Gastroesophageal sphincter (tissue), 4 donors: ENCODE data around the gene ZNF853. TPM values are rescaled to one million over a fixed set of nuclear protein-coding genes. Genes with fewer than 3 reads are reported as not detected.
"Not testable (repeated sequence)": the region's sequence is repeated elsewhere in the genome, so short reads cannot be mapped to it uniquely, and the experiment has no call there.

ENCODE experiments used
- ATAC-seq: fragments of 150-250 bp; one replicate; pipeline ENCODE4 v1.9.1; 2016; ENCODE audit warnings: mild to moderate bottlenecking, moderate library complexity
- H3K27ac ChIP-seq, 4 donors: fragments of 200-600 bp; sonication (generic) in 3 of 4; 1 replicate in 3 of 4; 2 replicates in 1 of 4; pipeline ENCODE4 v1.5.1; 2016 to 2019
- H3K27me3 ChIP-seq: fragments of 200-600 bp; sonication (generic); one replicate; pipeline ENCODE4 v1.5.1; 2019
- H3K36me3 ChIP-seq, 2 donors: fragments of 200-600 bp; sonication (generic); one replicate each; pipeline ENCODE4 v1.5.1; 2019; ENCODE audit warnings: control low read depth in 1 of 2
- H3K4me1 ChIP-seq, 3 donors: fragments of 200-600 bp; sonication (generic); 1 replicate in 2 of 3; 2 replicates in 1 of 3; pipeline ENCODE4 v1.5.1; 2016 to 2019; ENCODE audit warnings: control low read depth in 2 of 3
- H3K4me3 ChIP-seq, 2 donors: fragments of 200-600 bp; sonication (generic); one replicate each; pipeline ENCODE4 v1.5.1; 2019; ENCODE audit warnings: mild to moderate bottlenecking in 1 of 2, moderate library complexity in 1 of 2
- H3K9me3 ChIP-seq, 3 donors: fragments of 200-600 bp; sonication (generic); one replicate each; pipeline ENCODE4 v1.5.1; 2017 to 2019; ENCODE audit warnings: control low read depth in 2 of 3
- EP300 ChIP-seq: sonication (generic); formaldehyde crosslinking; IDR thresholded peaks from one replicate; pipeline ENCODE4 v1.6.1; 2017; ENCODE audit warnings: antibody characterized with exemption, mild to moderate bottlenecking
- POLR2A ChIP-seq, 2 donors: fragments of 450-650 bp; IDR thresholded peaks; one replicate each; pipeline ENCODE4 v1.6.1; 2017; ENCODE audit warnings: antibody characterized with exemption in 2 of 2, mild to moderate bottlenecking in 2 of 2, moderate library complexity in 1 of 2
- POLR2AphosphoS5 ChIP-seq: sonication (generic); formaldehyde crosslinking; IDR thresholded peaks from one replicate; pipeline ENCODE4 v1.6.1; 2017; ENCODE audit warnings: antibody characterized with exemption
- WGBS, 2 donors: methylation state at CpG; one replicate each; pipeline ENCODE4 v1.1.5; 2018; ENCODE audit warnings: low coverage in 1 of 2; 5-methylcytosine and 5-hydroxymethylcytosine counted together
- total RNA-seq, 4 donors: library from RNA; depleted of rRNA; stranded (reverse); fragments of >200 nt; gene quantifications; one replicate each; pipeline ENCODE4 v1.1.0, GENCODE V29; 2016
- TF ChIP-seq, protein P1 (sequence below), 4 experiments: fragments of 200-600 bp in 2 of 4; fragments of 450-650 bp in 2 of 4; sonication (generic) in 1 of 4; IDR thresholded peaks; one replicate each; pipeline ENCODE4 v1.5.1; 2017 to 2019; ENCODE audit warnings: antibody characterized with exemption in 4 of 4, mild to moderate bottlenecking in 2 of 4, moderate library complexity in 2 of 4

Gene ZNF853
- total RNA-seq, 4 donors from 2014 or later: 12.9 to 32.3 (median 19.4) TPM

DNA sequence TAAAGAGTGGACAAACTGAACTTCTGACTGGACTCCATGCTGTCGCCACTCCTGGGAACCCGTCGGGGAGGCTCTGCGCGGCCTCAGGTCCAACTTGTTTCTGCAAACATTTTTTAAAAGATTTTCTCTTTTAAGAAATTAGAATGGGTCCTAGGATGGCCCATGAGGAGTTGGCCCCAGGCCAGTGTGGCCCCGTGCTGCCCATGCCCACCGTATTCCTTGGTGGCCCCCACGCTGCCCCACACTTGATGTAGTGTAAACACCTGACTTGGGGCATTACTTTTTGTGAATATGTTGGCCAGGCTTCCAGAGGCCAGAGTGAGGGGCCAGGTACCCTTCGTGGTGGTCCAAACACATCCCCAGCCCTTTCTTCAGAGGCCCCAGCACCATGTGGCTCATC lies 41.0 kb downstream of the ZNF853 start:
- 83 to 90% methylated on average over 1 to 6 of the region's 9 CpGs for WGBS, 2 donors
- peaks cover 0 to 9% (median 0%) of the 10 kb centered on the region in 3 donors for H3K9me3 ChIP-seq
- TF ChIP-seq, protein P1, sequence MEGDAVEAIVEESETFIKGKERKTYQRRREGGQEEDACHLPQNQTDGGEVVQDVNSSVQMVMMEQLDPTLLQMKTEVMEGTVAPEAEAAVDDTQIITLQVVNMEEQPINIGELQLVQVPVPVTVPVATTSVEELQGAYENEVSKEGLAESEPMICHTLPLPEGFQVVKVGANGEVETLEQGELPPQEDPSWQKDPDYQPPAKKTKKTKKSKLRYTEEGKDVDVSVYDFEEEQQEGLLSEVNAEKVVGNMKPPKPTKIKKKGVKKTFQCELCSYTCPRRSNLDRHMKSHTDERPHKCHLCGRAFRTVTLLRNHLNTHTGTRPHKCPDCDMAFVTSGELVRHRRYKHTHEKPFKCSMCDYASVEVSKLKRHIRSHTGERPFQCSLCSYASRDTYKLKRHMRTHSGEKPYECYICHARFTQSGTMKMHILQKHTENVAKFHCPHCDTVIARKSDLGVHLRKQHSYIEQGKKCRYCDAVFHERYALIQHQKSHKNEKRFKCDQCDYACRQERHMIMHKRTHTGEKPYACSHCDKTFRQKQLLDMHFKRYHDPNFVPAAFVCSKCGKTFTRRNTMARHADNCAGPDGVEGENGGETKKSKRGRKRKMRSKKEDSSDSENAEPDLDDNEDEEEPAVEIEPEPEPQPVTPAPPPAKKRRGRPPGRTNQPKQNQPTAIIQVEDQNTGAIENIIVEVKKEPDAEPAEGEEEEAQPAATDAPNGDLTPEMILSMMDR (IDR thresholded peaks at IDR 0.05): no peak
- TF ChIP-seq POLR2AphosphoS5 (no peak), POLR2A (IDR thresholded peaks at IDR 0.05) (no peak), EP300 (no peak)
- H3K4me3 ChIP-seq: no peak overlapping the region
- H3K27ac ChIP-seq: no peak overlapping the region
- peaks cover 0 to 50% of the 10 kb centered on the region in 2 donors for H3K36me3 ChIP-seq
- peaks cover 4% of the 10 kb centered on the region for H3K27me3 ChIP-seq
- ATAC-seq: no peak
- no peaks in the 10 kb centered on the region for H3K4me1 ChIP-seq

DNA sequence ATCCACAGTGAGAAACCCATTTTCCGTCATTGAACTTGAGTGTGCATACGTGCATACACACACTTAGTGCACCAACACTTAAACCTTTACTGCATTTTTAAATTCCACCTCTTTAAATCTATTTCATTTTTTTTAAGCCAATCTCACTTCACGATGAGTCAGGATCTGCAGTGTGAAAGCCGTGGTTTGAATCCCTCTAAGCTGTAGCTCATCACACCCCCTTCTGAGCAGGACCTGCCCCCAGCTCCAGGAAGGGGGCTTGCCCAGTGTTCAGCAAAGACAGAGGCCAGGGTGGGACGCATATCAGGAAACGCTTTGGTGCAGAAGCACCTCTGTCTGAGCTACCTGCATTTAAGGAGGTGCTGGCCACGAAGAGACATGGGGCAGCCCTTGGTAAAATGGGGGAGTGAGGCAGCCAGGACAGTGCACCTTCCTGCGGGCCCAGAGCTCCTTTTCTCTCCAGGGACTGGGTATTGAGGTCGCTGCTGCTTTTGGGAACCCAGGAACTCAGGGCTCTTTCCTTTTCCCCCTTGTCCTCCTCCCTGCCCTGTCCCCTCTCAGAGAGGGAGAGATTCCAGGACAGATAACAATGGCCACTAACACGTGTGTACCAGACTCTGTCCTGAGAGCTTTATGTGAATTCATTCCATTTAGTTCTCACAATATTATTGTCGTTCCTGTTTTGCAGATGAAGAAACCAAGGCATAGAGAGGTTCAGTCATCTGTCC lies 43.4 kb downstream of the ZNF853 start:
- TF ChIP-seq POLR2A (IDR thresholded peaks at IDR 0.05) (no peak), POLR2AphosphoS5 (no peak), EP300 (no peak)
- TF ChIP-seq, protein P1 (IDR thresholded peaks at IDR 0.05): no peak
- Histone ChIP-seq H3K36me3 (peaks cover 0 to 27% of the 10 kb centered on the region in 2 donors), H3K4me1 (peaks cover 0 to 2% (median 0%) of the 10 kb centered on the region in 3 donors), H3K27me3 (peaks cover 4% of the 10 kb centered on the region), H3K9me3 (no peaks in the 10 kb centered on the region), H3K27ac (no peak overlapping the region), H3K4me3 (no peak overlapping the region)
- ATAC-seq: no peak
- 17 to 26% methylated on average over 6 to 10 of the region's 11 CpGs for WGBS, 2 donors

DNA sequence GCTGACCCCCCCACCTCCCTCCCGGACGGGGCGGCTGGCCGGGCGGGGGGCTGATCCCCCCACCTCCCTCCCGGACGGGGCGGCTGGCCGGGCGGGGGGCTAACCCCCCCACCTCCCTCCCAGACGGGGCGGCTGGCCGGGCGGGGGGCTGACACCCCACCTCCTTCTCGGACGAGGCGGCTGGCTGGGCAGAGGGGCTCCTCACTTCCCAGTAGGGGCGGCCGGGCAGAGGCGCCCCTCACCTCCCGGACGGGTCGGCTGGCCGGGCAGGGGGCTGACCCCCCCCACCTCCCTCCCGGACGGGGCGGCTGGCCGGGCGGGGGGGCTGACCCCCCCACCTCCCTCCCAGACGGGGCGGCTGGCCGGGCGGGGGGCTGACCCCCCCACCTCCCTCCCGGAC lies 55.4 kb downstream of the ZNF853 start:
- not testable (repeated sequence) for H3K27ac ChIP-seq, H3K4me1 ChIP-seq, H3K4me3 ChIP-seq, H3K27me3 ChIP-seq, ATAC-seq
- no CpG with 5 or more reads among the region's 34 CpGs for WGBS, 2 donors
- H3K36me3 ChIP-seq: peaks cover 0 to 44% of the 10 kb centered on the region in 2 donors
- H3K9me3 ChIP-seq: peaks cover 3 to 91% (median 7%) of the 10 kb centered on the region in 3 donors

Other genes starting within 250 kb of the ZNF853 start
- gene RAC1, start 241.1 kb upstream of the ZNF853 start, total RNA-seq: 100 to 1,000 TPM; 102 to 170 (median 123) TPM
- gene DAGLB, start 167.7 kb upstream of the ZNF853 start, total RNA-seq: 10 to 100 TPM in 1 of 4 donors, 1 to 10 TPM in 3; 6.7 to 10.8 (median 8.6) TPM
- gene KDELR2, start 131.5 kb upstream of the ZNF853 start, total RNA-seq: 10 to 100 TPM; 54.0 to 80.9 (median 64.2) TPM
- under 1 TPM in 1 of 4 donors, not detected in 3; 0.27 TPM for gene GRID2IP, start 64.1 kb upstream of the ZNF853 start, total RNA-seq
- gene ZDHHC4, start 38.2 kb upstream of the ZNF853 start, total RNA-seq: 10 to 100 TPM; 54.6 to 63.8 (median 58.8) TPM
- gene INTS15, start 25.6 kb upstream of the ZNF853 start, total RNA-seq: 10 to 100 TPM; 25.6 to 34.5 (median 32.5) TPM
- gene ZNF316, start 21.7 kb downstream of the ZNF853 start, total RNA-seq: 10 to 100 TPM; 21.9 to 32.8 (median 26.0) TPM
- 10 to 100 TPM; 22.4 to 33.9 (median 24.5) TPM for gene ZNF12, start 91.3 kb downstream of the ZNF853 start, total RNA-seq
- under 1 TPM in 1 of 4 donors, not detected in 3; 0.15 TPM for gene RSPH10B2, start 138.5 kb downstream of the ZNF853 start, total RNA-seq
- gene CCZ1B, start 210.7 kb downstream of the ZNF853 start, total RNA-seq: 10 to 100 TPM; 21.9 to 49.7 (median 33.9) TPM